ENCODE measurements around the gene VPS51.

The VPS51 gene

GRCh38 chr11:65125197-65126056, 29.4 kb downstream of the VPS51 start:
- DNase-seq (ENCODE audit: low read depth, low spot score): no peak
- TF ChIP-seq FOXP2 (optimal IDR thresholded peaks at IDR 0.05; ENCODE audit: control extremely low read depth, extremely low read length, insufficient read depth) (no peak), EZH2 (IDR thresholded peaks at IDR 0.05) (no peak), POLR2AphosphoS5 (IDR thresholded peaks at IDR 0.05; ENCODE audit: borderline replicate concordance, low read depth, low read length) (0 out of 2 replicates have a peak, but pooled peaks have one; percentile 2)
- H3K9me3 ChIP-seq (ENCODE audit: low read depth, low read length): no peaks in the 10 kb centered on the region
- no peak overlapping the region for H3K27ac ChIP-seq
- H3K9ac ChIP-seq (ENCODE audit: insufficient read length): no peak overlapping the region
- no peak overlapping the region for H3K4me3 ChIP-seq
- H3K36me3 ChIP-seq (ENCODE audit: insufficient read depth, low read length): peaks cover 44% of the 10 kb centered on the region

- no peak; the same call in 1 of the 2 replicates for TF ChIP-seq POLR2AphosphoS5 (IDR thresholded peaks at IDR 0.05; ENCODE audit: borderline replicate concordance, low read depth, low read length)
- TF ChIP-seq FOXP2 (optimal IDR thresholded peaks at IDR 0.05; ENCODE audit: control extremely low read depth, extremely low read length, insufficient read depth): no peak
- no peak for TF ChIP-seq EZH2 (IDR thresholded peaks at IDR 0.05)
- DNase-seq (ENCODE audit: low read depth, low spot score): no peak
- H3K9me3 ChIP-seq (ENCODE audit: low read depth, low read length): no peaks in the 10 kb centered on the region
- H3K9ac ChIP-seq (ENCODE audit: insufficient read length): no peak overlapping the region
- no peak overlapping the region for H3K27ac ChIP-seq
- H3K36me3 ChIP-seq (ENCODE audit: insufficient read depth, low read length): peaks cover 43% of the 10 kb centered on the region
- no peak overlapping the region for H3K4me3 ChIP-seq
Measured at GRCh38 chr11:65126624-65127274, 30.7 kb downstream of the VPS51 start.

- H3K9ac ChIP-seq (ENCODE audit: insufficient read length): no peak overlapping the region
- H3K27ac ChIP-seq: no peak overlapping the region; the same call in 1 of the 2 replicates
- TF ChIP-seq EZH2 (IDR thresholded peaks at IDR 0.05) (no peak), POLR2AphosphoS5 (IDR thresholded peaks at IDR 0.05; ENCODE audit: borderline replicate concordance, low read depth, low read length) (no peak), FOXP2 (optimal IDR thresholded peaks at IDR 0.05; ENCODE audit: control extremely low read depth, extremely low read length, insufficient read depth) (no peak)
- no peaks in the 10 kb centered on the region for H3K9me3 ChIP-seq (ENCODE audit: low read depth, low read length)
- H3K36me3 ChIP-seq (ENCODE audit: insufficient read depth, low read length): peaks cover 43% of the 10 kb centered on the region
- no peak for DNase-seq (ENCODE audit: low read depth, low spot score)
- no peak overlapping the region for H3K4me3 ChIP-seq
Measured at GRCh38 chr11:65127473-65128181, 31.6 kb downstream of the VPS51 start.

GRCh38 chr11:65128182-65129145, 32.5 kb downstream of the VPS51 start:
- TF ChIP-seq POLR2AphosphoS5 (IDR thresholded peaks at IDR 0.05; ENCODE audit: borderline replicate concordance, low read depth, low read length) (no peak), FOXP2 (optimal IDR thresholded peaks at IDR 0.05; ENCODE audit: control extremely low read depth, extremely low read length, insufficient read depth) (no peak), EZH2 (IDR thresholded peaks at IDR 0.05) (no peak)
- Histone ChIP-seq H3K9me3 (ENCODE audit: low read depth, low read length) (no peaks in the 10 kb centered on the region), H3K36me3 (ENCODE audit: insufficient read depth, low read length) (peaks cover 43% of the 10 kb centered on the region), H3K27ac (no peak overlapping the region), H3K4me3 (no peak overlapping the region), H3K9ac (ENCODE audit: insufficient read length) (no peak overlapping the region)
- DNase-seq (ENCODE audit: low read depth, low spot score): no peak

- no peak for DNase-seq (ENCODE audit: low read depth, low spot score)
- Histone ChIP-seq H3K9me3 (ENCODE audit: low read depth, low read length) (no peaks in the 10 kb centered on the region), H3K27ac (no peak overlapping the region), H3K36me3 (ENCODE audit: insufficient read depth, low read length) (peaks cover 37% of the 10 kb centered on the region), H3K9ac (ENCODE audit: insufficient read length) (no peak overlapping the region), H3K4me3 (no peak overlapping the region)
- TF ChIP-seq EZH2 (IDR thresholded peaks at IDR 0.05) (no peak), POLR2AphosphoS5 (IDR thresholded peaks at IDR 0.05; ENCODE audit: borderline replicate concordance, low read depth, low read length) (no peak), FOXP2 (optimal IDR thresholded peaks at IDR 0.05; ENCODE audit: control extremely low read depth, extremely low read length, insufficient read depth) (no peak)
Measured at GRCh38 chr11:65129649-65130441, 33.8 kb downstream of the VPS51 start.

- Histone ChIP-seq H3K27ac (no peak overlapping the region), H3K36me3 (ENCODE audit: insufficient read depth, low read length) (peaks cover 33% of the 10 kb centered on the region; the same call in 1 of the 2 replicates), H3K4me3 (no peak overlapping the region), H3K9me3 (ENCODE audit: low read depth, low read length) (no peaks in the 10 kb centered on the region), H3K9ac (ENCODE audit: insufficient read length) (no peak overlapping the region)
- DNase-seq (ENCODE audit: low read depth, low spot score): no peak
- TF ChIP-seq POLR2AphosphoS5 (IDR thresholded peaks at IDR 0.05; ENCODE audit: borderline replicate concordance, low read depth, low read length): no peak
- TF ChIP-seq EZH2 (IDR thresholded peaks at IDR 0.05): no peak
- TF ChIP-seq FOXP2 (optimal IDR thresholded peaks at IDR 0.05; ENCODE audit: control extremely low read depth, extremely low read length, insufficient read depth): no peak
Measured at GRCh38 chr11:65130631-65131416, 34.8 kb downstream of the VPS51 start.

All from SK-N-MC (cell line).